ENCODE data around the gene GLT6D1. TPM values are rescaled to one million over a fixed set of nuclear protein-coding genes. Genes with fewer than 3 reads are reported as not detected.

The GLT6D1 gene
- total RNA-seq, 4 donors from 2014 or later = not detected

GRCh38 chr9:135616619-135617537 is 22.5 kb downstream of the GLT6D1 start:
- TF ChIP-seq CTCF (IDR thresholded peaks at IDR 0.05) = no peak
- ATAC-seq (ENCODE audit: low FRiP score) = no peak
- no peak for DNase-seq (ENCODE audit: low spot score)

GRCh38 chr9:135615666-135616618 is 23.4 kb downstream of the GLT6D1 start:
- ATAC-seq (ENCODE audit: low FRiP score) (no peak), DNase-seq (ENCODE audit: low spot score) (no peak)
- TF ChIP-seq CTCF (IDR thresholded peaks at IDR 0.05) = no peak

- DNase-seq (ENCODE audit: low spot score) (no peak), ATAC-seq (ENCODE audit: low FRiP score) (no peak)
- no peak for TF ChIP-seq CTCF (IDR thresholded peaks at IDR 0.05)
Observed at GRCh38 chr9:135614821-135615665, 24.3 kb downstream of the GLT6D1 start.

- TF ChIP-seq CTCF (IDR thresholded peaks at IDR 0.05) = no peak
- DNase-seq (ENCODE audit: low spot score) = no peak
Observed at GRCh38 chr9:135613946-135614805, 25.2 kb downstream of the GLT6D1 start.

GRCh38 chr9:135612981-135613910 is 26.1 kb downstream of the GLT6D1 start:
- TF ChIP-seq CTCF (IDR thresholded peaks at IDR 0.05) = no peak
- ATAC-seq (ENCODE audit: low FRiP score) (no peak), DNase-seq (ENCODE audit: low spot score) (no peak)

More at GRCh38 chr9:135613946-135614805, 25.2 kb downstream of the GLT6D1 start:
- no peak for ATAC-seq (ENCODE audit: low FRiP score)
